ENCODE data around the gene DTL.

The DTL gene

GRCh38 chr1:212137854-212138253 is 102.3 kb downstream of the DTL start:
- DNase-seq = no peak

- DNase-seq = no peak
These were observed 102.9 kb downstream of the DTL start for GRCh38 chr1:212138457-212138856.

GRCh38 chr1:212139526-212140135 is 104.1 kb downstream of the DTL start:
- DNase-seq = no peak

- no peak for DNase-seq
These were observed 105.9 kb downstream of the DTL start for GRCh38 chr1:212141404-212141803.

GRCh38 chr1:212142883-212143530 is 107.5 kb downstream of the DTL start:
- DNase-seq = no peak

GRCh38 chr1:212147581-212148033 is 112.1 kb downstream of the DTL start:
- DNase-seq = no peak

- no peak for DNase-seq
These were observed 114.0 kb downstream of the DTL start for GRCh38 chr1:212149566-212149965.

- DNase-seq = no peak
These were observed 116.8 kb downstream of the DTL start for GRCh38 chr1:212152308-212152693.

- no peak for DNase-seq
These were observed 117.3 kb downstream of the DTL start for GRCh38 chr1:212152869-212153268.

GRCh38 chr1:212153635-212154034 is 118.1 kb downstream of the DTL start:
- DNase-seq = no peak

All from activated CD4-positive, alpha-beta T cell treated with anti-CD3 and anti-CD28 coated beads, Interleukin-2, Interleukin-6, amounts not matched to agents 100 ng/mL and 50 ng/mL, durations not matched to agents 16 hours and 8 hours (primary cell).